A549 treated with DMSO at 1 μM for 4 hours (cell line): Measurements from ENCODE around the gene TSBP1. TPM values are rescaled to one million over a fixed set of nuclear protein-coding genes. Genes with fewer than 3 reads are reported as not detected.

Source experiments
- total RNA-seq: library from RNA; stranded (reverse); fragments of 200-300 nt; extraction: Qiagen RNA extraction; gene quantifications from 5 replicates; pipeline ENCODE4 v1.2.3, GENCODE V29; 2022; ENCODE audit warnings: low read depth

Gene TSBP1, protein sequence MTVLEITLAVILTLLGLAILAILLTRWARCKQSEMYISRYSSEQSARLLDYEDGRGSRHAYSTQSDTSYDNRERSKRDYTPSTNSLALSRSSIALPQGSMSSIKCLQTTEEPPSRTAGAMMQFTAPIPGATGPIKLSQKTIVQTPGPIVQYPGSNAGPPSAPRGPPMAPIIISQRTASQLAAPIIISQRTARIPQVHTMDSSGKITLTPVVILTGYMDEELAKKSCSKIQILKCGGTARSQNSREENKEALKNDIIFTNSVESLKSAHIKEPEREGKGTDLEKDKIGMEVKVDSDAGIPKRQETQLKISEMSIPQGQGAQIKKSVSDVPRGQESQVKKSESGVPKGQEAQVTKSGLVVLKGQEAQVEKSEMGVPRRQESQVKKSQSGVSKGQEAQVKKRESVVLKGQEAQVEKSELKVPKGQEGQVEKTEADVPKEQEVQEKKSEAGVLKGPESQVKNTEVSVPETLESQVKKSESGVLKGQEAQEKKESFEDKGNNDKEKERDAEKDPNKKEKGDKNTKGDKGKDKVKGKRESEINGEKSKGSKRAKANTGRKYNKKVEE
- total RNA-seq, result not detected in 5 replicates

DNA sequence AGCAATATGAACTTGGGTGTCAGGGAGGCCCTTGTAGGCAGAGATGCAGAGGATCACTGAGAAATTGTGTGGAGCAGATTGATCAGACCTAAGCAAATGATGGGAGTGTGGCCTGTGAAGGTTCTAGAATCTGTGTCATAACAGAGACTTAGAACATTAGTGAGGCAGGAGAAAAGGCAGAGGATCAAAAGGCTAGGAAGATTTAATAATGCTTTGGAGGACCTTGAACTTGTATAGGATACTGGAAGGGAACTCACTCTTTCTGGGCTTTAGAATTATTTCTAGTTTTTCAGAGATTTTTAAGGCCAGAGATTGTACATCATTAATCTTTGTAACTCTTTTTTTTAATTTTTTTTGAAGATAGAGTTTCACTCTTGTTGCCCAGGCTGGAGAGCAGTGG lies at the start of gene TSBP1:
TSBP1 (minus strand) TSS at position 101 of the 400 bp plus-strand sequence. CDS start 197 bp downstream, outside the sequence.

GRCh38 chr6:32406857-32407256 lies 35.2 kb upstream of the TSBP1 start, which contains the start of gene BTNL2:
Gene BTNL2 (minus strand): TSS chr6:32407181. CDS start chr6:32407123, 58 bp downstream.

Other genes with a start within 250 kb of the TSBP1 start
- 28.7 to 38.6 TPM (median 35.4 TPM) in 5 replicates for gene ATF6B, start 243.7 kb downstream of the TSBP1 start, total RNA-seq
- 7.2 to 9.2 TPM (median 8.4 TPM) in 5 replicates for gene FKBPL, start 241.6 kb downstream of the TSBP1 start, total RNA-seq
- 0.58 to 0.95 TPM (median 0.74 TPM) in 5 replicates for gene PRRT1, start 220.0 kb downstream of the TSBP1 start, total RNA-seq
- gene PPT2, start 217.8 kb downstream of the TSBP1 start, total RNA-seq, result 8.4 to 10.4 TPM (median 8.8 TPM) in 5 replicates
- 0.73 to 2.2 TPM (median 1.5 TPM) in 5 replicates for gene EGFL8, start 207.3 kb downstream of the TSBP1 start, total RNA-seq
- 33.2 to 42.8 TPM (median 39.6 TPM) in 5 replicates for gene AGPAT1, start 195.8 kb downstream of the TSBP1 start, total RNA-seq
- gene RNF5, start 193.5 kb downstream of the TSBP1 start, total RNA-seq, result 36.2 to 45.9 TPM (median 44.5 TPM) in 5 replicates
- 1.4 to 2.3 TPM (median 2.1 TPM) in 5 replicates for gene AGER, start 187.7 kb downstream of the TSBP1 start, total RNA-seq
- 17.0 to 21.1 TPM (median 18.5 TPM) in 5 replicates for gene PBX2, start 181.7 kb downstream of the TSBP1 start, total RNA-seq
- gene GPSM3, start 179.3 kb downstream of the TSBP1 start, total RNA-seq, result 0.24 to 0.55 TPM (median 0.34 TPM) in 5 replicates
- 0.47 to 0.78 TPM (median 0.69 TPM) in 5 replicates for gene NOTCH4, start 147.8 kb downstream of the TSBP1 start, total RNA-seq
- gene BTNL2, start 35.3 kb upstream of the TSBP1 start, total RNA-seq, result not detected in 5 replicates
- not detected in 5 replicates for gene HLA-DRA, start 68.0 kb upstream of the TSBP1 start, total RNA-seq
- gene HLA-DRB5, start 158.4 kb upstream of the TSBP1 start, total RNA-seq, result not detected in 5 replicates
- not detected in 5 replicates for gene HLA-DRB1, start 217.9 kb upstream of the TSBP1 start, total RNA-seq